Femur (tissue), 1 donor: ENCODE measurements around the gene UBE4B.
"Not testable (repeated sequence)": the region's sequence is repeated elsewhere in the genome, so short reads cannot be mapped to it uniquely, and the experiment has no call there.

ENCODE experiments used
- DNase-seq: peaks from one replicate; pipeline ENCODE4 v3.0.0-alpha.2; 2017

UBE4B gene

DNA sequence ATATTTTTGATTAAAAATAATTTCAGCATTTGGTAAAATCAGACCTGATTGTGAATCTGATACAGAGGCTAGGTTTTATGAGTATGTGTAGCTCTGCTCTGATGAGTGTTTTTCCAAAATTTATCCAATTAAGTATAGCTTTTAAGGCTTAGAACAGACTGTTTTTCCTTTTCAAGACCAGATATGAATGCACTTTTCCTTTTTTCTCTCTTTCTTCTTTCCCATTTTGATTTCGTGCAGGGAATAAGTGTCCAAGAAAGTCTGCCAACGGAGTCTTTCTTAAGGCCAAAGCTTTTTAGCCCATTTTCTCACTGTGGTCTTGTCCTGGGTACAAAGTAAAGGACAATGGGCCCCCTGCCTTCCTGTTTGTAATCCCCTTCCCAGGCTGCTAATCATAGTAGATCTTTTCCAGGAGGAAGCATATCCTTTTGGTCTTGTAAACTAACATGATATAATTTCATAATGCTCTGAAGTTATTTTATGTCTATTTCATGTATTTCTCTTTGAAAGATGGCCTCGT lies 180.5 kb downstream of the UBE4B start:
- DNase-seq: no peak

DNA sequence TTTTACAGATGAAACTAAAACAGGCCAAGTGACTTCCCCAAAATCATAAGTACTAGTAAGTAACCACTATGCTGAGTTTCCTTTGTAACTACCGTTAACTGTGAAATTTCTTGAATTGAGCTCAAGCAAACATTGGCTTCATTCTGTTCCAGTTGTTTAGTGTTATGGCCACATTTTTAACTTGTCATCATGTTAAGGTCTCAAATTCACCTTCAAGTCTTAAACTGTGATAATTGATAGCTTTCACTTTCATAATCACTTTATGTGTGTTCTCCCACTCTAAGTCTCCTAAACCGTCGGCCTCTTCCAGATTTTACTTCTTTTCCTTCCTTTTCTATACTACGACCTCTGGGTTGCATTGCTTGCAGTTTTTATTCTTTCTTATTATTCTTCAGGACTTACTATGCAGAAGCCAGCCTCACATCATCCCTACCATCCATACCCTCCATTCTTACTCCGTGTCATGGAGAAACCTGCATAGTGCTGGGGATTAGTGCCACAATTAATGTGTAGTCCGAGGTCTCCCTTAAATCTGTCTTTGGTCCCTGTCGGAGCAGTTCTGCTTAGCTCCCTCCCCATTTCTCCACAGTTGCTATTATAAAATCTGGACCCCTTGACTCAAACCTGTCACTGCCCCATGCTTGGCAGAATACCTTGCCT lies 183.5 kb downstream of the UBE4B start:
- no peak for DNase-seq

DNA sequence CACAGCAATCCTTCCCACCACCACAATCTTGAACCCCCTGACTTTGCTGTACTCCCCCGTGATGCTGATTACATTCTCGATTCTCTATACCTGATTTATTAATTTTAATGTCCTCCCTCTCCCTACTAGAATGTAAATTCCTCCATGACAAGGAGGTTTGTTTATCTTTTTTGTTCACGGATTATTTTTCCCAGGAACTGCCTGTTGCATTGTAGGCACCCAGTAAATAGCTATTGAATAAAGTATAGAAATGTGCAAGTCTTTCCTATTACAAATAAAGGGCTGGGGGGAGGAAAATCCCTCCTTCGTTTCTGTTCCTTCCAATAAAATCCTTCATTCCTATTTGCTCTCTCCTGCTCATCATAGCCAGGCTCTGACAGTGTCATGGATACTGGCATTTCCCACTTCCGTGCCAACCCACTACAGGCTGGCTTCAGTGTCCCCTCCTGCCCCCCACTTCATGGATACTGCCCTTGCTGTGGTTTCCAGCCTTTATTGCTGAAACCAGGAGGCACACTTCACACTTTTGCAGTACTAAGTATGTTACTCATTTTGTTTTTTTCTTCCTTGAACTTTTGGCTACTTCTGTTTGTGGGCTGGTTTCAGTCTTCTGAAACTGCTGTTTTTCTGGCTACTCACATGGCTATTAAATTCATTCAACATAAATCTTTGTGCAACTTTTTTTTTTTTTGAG lies 185.1 kb downstream of the UBE4B start:
- peak; percentile 37 for DNase-seq

DNA sequence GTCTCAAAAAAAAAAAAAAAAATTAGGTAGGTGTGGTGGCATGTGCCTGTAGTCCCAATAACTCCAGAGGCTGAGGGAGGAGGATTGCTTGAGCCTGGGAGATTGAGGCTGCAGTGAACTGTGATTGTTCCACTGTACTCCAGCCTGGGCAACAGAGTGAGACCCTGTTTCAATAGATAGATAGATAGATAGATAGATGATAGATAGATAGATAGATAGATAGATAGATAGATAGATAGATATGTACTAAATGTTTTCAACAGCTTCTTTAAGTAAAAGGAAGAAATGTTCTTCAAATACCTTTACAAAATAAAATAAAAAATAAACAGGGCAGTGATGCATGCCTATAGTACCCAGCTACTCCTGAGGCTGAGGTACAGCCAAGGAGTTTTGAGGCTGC lies 187.4 kb downstream of the UBE4B start:
- DNase-seq: no peak

DNA sequence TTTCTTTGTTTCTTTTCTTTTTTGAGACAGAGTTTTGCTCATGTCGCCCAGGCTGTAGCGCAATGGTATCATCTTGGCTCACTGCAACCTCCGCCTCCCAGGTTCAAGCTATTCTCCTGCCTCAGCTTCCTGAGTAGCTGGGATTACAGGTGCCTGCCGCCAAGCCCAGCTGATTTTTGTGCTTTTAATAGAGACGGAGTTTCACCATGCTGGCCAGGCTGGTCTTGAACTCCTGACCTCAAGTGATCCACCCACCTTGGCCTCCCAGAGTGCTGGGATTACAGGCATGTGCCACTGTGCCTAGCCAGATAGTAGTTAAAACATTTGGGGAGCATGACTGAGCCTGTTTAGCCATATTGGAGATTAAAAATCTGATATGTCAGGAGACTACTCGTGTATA lies 187.9 kb downstream of the UBE4B start:
- not testable (repeated sequence) for DNase-seq

DNA sequence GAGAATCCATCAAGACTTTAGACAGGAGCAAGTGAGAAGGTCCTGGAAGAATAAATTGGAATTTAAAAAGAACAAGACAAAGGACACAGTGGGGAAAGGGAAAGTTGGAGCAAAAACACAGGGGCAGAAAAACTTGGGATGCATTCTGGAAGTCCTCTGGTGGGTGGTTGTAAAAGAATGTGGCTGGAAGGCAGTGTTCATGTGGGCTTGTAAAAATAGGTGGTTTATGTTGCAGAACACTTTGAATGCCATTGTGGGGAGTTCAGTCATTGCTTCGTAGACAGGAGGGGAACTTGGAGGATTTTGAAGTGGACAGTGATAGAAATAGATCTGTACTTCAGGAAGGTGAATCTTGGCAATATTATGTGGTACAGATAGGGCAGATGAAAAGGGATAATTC lies 192.8 kb downstream of the UBE4B start:
- DNase-seq: no peak

DNA sequence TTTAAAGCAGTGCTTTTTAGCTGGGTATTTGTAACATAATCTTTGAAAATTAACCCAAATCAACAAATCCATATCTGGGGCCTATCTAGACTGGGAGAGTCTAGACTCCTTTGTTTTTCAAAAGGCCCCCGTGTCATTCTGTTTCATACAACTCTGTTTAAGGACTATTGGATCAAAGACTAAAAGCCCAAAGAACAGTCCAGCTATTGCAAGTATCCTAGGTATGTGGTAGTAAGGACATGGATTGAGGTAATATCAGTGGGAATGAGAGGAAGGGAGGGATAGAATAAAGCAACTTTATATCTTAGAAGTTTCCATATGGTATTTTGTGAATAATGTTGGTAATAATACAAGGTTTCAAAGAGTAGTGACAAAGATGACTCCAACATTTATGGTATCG lies 195.8 kb downstream of the UBE4B start:
- no peak for DNase-seq

DNA sequence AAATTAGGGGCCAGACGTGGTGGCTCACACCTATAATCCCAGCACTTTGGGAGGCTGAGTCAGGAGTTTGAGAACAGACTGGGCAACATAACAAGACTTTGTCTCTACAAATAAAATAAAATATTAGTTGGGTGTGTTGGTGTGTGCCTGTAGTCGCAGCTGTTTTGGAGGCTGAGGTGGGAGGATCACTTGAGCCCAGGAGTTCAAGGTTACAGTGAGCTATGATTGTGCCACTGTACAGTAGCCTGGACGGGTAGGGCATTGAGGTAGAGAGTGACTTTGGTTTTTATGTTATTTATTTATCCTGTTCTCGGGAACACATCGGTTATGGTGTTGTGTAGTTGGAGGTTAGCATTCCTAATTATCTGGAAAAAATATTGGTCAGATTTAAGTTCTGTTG lies 197.1 kb downstream of the UBE4B start:
- DNase-seq: no peak
